Measurements from ENCODE around the gene SRCIN1.
A peak's percentile ranks its signal among the peaks of the same experiment; 100 is the strongest.

The SRCIN1 gene

DNA sequence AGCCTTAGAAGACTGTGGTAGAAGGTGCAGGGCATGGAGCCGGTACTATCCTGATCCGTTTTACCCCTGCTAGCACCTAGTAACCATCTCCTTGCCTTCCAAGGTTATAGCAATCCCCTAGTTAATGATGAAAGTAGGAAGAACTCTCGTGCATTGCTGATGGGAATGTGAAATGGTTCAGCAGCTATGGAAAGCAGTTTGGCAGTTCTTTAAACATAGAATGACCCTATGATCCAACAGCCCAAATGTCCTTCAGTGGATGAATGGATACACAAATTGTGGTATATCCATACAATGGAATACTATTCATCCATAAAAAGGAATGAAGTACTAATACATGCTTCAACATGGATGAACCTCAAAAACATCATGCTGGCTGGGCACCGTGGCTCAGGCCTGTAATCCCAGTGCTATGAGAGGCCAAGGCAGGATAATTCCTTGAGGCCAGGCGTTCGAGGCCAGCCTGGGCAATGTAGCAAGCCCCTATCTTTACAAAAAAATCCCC lies 6.2 kb upstream of the SRCIN1 start:
- H3K27ac ChIP-seq = no peak overlapping the region
- no peaks in the 10 kb centered on the region for H3K9me3 ChIP-seq
- no peak overlapping the region for H3K4me3 ChIP-seq (ENCODE audit: low read depth in 1 of 2, low read length in 1 of 2)
- peaks cover 90% of the 10 kb centered on the region for H3K27me3 ChIP-seq
- H3K36me3 ChIP-seq = no peaks in the 10 kb centered on the region
- TF ChIP-seq, protein P1, sequence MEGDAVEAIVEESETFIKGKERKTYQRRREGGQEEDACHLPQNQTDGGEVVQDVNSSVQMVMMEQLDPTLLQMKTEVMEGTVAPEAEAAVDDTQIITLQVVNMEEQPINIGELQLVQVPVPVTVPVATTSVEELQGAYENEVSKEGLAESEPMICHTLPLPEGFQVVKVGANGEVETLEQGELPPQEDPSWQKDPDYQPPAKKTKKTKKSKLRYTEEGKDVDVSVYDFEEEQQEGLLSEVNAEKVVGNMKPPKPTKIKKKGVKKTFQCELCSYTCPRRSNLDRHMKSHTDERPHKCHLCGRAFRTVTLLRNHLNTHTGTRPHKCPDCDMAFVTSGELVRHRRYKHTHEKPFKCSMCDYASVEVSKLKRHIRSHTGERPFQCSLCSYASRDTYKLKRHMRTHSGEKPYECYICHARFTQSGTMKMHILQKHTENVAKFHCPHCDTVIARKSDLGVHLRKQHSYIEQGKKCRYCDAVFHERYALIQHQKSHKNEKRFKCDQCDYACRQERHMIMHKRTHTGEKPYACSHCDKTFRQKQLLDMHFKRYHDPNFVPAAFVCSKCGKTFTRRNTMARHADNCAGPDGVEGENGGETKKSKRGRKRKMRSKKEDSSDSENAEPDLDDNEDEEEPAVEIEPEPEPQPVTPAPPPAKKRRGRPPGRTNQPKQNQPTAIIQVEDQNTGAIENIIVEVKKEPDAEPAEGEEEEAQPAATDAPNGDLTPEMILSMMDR (IDR thresholded peaks at IDR 0.05) = no peak
- peaks cover 5% of the 10 kb centered on the region in 2 experiments for H3K4me1 ChIP-seq (ENCODE audit: control insufficient read depth in 1 of 2, insufficient read depth in 1 of 2, low read depth in 1 of 2, low read length in 1 of 2)

DNA sequence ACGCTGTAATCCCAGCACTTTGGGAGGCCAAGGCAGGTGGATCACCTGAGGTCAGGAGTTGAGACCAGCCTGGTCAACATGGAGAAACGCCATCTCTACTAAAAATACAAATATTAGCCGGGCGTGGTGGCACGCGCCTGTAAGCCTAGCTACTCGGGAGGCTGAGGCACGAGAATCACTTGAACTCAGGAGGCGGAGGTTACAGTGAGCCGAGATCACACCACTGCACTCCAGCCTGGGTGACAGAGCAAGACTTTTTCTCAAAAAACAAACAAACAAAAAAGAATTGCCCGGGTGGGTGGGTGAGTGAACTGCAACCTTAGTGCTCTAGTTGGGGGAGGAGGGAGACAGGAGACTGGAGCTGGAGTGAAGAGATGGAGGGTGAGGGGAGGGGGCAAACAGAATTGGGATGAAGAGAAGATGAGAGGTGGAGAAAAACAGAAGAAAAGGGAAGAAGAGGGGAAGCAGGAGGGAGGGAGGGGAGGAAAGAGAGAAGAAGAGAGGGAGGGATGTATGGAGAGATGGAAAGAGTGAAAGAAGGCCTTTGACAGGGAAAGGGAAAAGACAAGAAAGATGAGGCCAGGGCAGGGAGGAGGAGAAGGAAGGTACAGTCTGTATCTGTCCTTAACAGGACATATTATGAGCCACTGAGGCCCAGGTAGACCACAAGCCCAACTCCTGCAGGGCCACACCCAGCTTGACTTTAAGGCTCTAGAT lies 5.5 kb upstream of the SRCIN1 start:
- H3K4me1 ChIP-seq (ENCODE audit: control insufficient read depth in 1 of 2, insufficient read depth in 1 of 2, low read depth in 1 of 2, low read length in 1 of 2) = peaks cover 12% of the 10 kb centered on the region in 2 experiments
- no peaks in the 10 kb centered on the region for H3K36me3 ChIP-seq
- H3K9me3 ChIP-seq = no peaks in the 10 kb centered on the region
- TF ChIP-seq, protein P1 (IDR thresholded peaks at IDR 0.05) = no peak
- H3K27ac ChIP-seq = no peak overlapping the region
- H3K4me3 ChIP-seq (ENCODE audit: low read depth in 1 of 2, low read length in 1 of 2) = no peak overlapping the region
- H3K27me3 ChIP-seq = peaks cover 90% of the 10 kb centered on the region

DNA sequence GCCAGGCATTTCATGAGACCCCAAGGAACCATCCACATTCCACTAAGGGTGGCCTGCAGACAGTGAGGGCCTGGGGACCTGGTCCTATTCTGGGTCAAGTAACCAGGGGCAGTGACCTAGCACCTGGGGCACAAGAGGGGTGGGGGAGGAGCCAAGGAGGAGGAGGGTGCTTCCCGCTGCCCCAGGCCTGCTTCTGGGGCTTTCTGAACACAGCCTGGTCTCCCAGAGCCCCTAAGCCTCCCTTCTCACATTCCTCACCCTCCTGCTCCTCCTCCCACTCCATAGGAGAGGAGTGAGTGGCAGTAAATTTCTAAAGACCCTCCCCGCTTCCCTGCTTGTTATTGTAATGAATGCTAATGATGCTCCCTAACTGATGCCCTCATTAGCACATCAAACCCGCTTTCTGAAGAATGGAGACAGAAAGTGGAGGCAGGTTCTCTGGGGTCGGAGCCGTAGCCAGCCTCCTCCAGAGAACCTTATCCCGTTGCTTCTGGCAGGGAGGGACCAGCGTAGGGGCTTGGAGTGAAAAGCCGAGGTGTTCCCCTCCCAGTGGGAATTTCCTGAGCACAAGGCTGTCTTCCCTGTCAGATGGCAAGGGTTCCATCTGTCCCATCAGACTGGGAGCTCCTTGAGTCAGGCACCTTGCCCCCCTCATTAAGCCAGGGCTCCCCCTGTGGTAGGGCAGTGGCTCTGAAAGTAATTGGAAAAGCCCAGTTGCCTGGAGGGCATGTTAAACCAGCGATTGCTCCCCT lies 3.7 kb upstream of the SRCIN1 start:
- TF ChIP-seq, protein P1 (IDR thresholded peaks at IDR 0.05) = no peak
- H3K4me1 ChIP-seq (ENCODE audit: control insufficient read depth in 1 of 2, insufficient read depth in 1 of 2, low read depth in 1 of 2, low read length in 1 of 2) = peaks cover 14 to 23% of the 10 kb centered on the region in 2 experiments
- H3K36me3 ChIP-seq = no peaks in the 10 kb centered on the region
- no peaks in the 10 kb centered on the region for H3K9me3 ChIP-seq
- no peak overlapping the region for H3K27ac ChIP-seq
- peaks cover 97% of the 10 kb centered on the region for H3K27me3 ChIP-seq
- H3K4me3 ChIP-seq (ENCODE audit: low read depth in 1 of 2, low read length in 1 of 2) = no peak overlapping the region

DNA sequence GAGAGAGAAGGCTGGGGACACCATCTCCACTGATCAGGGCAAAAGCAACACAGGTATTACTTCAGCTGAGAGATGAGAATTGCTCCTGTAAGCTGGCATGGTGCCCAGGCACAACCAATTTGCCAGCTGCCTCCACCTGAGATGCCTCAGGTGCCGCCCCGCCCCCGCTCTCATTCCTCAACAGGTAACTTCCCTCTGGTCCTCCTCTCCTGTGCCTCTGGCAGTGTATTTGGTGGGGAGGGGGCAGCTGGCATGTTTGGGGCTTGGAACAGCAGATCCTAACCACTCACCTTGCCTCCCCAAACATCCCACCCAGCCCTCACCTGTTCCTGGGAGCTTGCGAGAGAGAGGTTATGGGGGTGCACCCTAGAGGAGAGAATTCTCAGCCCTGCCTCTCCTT lies 2.9 kb upstream of the SRCIN1 start:
- TF ChIP-seq, protein P1 (IDR thresholded peaks at IDR 0.05) = no peak
- H3K4me3 ChIP-seq (ENCODE audit: low read depth in 1 of 2, low read length in 1 of 2) = no peak overlapping the region
- no peak overlapping the region for H3K27ac ChIP-seq
- peaks cover 98% of the 10 kb centered on the region for H3K27me3 ChIP-seq
- H3K36me3 ChIP-seq = no peaks in the 10 kb centered on the region
- H3K9me3 ChIP-seq = no peaks in the 10 kb centered on the region
- peaks cover 14 to 23% of the 10 kb centered on the region in 2 experiments for H3K4me1 ChIP-seq (ENCODE audit: control insufficient read depth in 1 of 2, insufficient read depth in 1 of 2, low read depth in 1 of 2, low read length in 1 of 2)

DNA sequence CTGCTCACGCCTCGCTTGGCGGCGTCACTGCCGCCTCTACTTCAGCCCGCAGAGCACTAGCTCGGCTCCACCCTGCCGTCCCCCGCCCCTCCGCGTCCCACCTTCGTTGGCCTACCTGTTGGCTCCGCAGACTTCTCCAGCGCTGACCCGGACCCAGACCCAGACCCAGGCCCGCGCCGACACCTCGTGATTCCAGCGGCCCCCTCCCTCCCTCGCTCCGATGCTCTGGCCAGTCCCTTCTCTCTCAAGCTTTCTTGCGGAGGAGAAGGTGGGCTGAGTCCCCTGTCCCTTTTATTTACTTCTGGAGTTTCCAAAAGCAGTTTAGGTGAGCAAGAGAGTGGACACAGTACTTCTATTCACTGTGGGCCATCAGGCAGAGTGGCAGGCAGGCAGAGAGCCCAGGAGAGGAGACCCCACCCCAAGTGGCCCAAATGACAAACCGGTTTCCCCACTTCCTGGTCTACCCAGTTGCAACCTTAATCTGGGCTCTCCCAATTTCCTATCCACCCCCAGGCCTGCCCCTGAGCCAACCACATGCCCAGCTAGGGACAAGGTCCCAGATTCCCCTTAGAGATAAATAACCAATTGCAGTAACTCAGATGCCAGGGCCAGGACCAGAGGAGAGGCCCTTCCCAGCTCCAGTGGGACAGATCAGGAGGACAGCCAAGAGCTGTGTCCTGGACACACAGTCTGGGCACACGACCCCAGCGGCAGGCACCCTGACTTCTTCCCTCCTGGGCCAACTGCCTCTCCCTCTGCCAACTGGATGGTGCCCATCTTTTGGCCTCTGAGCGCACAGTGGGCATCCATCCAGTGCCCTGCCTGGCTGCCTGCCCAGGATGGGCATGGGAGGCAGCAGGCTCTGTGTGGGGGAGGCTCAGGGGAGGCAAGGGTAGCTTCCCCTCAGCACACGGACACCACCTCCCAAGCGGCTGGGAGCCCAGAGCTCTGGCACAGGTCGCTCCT lies 1.2 kb upstream of the SRCIN1 start:
- peak overlapping the region; percentile 56 to 68 for H3K4me3 ChIP-seq (ENCODE audit: low read depth in 1 of 2, low read length in 1 of 2)
- no peak overlapping the region for H3K27ac ChIP-seq
- TF ChIP-seq, protein P1 (IDR thresholded peaks at IDR 0.05) = no peak
- H3K27me3 ChIP-seq = peaks cover 98% of the 10 kb centered on the region
- H3K36me3 ChIP-seq = no peaks in the 10 kb centered on the region
- no peaks in the 10 kb centered on the region for H3K9me3 ChIP-seq
- H3K4me1 ChIP-seq (ENCODE audit: control insufficient read depth in 1 of 2, insufficient read depth in 1 of 2, low read depth in 1 of 2, low read length in 1 of 2) = peaks cover 14 to 23% of the 10 kb centered on the region in 2 experiments
